Karpas-422 (cell line): Measurements from ENCODE around the gene SMARCD3. TPM values are rescaled to one million over a fixed set of nuclear protein-coding genes. Genes with fewer than 3 reads are reported as not detected.

ENCODE experiments used
- DNase-seq: peaks from one replicate; pipeline ENCODE4 v3.0.0-alpha.2; 2015
- H2AFZ ChIP-seq: fragments of 200-600 bp; sonication (generic); 2 replicates; pipeline ENCODE4 v1.6.1; 2014; ENCODE audit warnings: antibody characterized with exemption, low read length, mixed read lengths
- H3K27ac ChIP-seq: fragments of 200-600 bp; sonication (generic); 2 replicates; pipeline ENCODE4 v1.5.1; 2014; ENCODE audit warnings: mild to moderate bottlenecking, low read length, moderate library complexity
- H3K27me3 ChIP-seq: fragments of 200-600 bp; sonication (generic); 2 replicates; pipeline ENCODE4 v1.6.1; 2014; ENCODE audit warnings: low read length, mixed read lengths
- H3K36me3 ChIP-seq: fragments of 200-600 bp; sonication (generic); 2 replicates; pipeline ENCODE4 v1.6.1; 2014; ENCODE audit warnings: low read length, mixed read lengths; ENCODE audit not compliant: insufficient read depth
- H3K4me1 ChIP-seq: fragments of 200-600 bp; sonication (generic); 2 replicates; pipeline ENCODE4 v1.6.1; 2014; ENCODE audit warnings: mild to moderate bottlenecking, low read length, mixed read lengths
- H3K4me2 ChIP-seq: fragments of 200-600 bp; sonication (generic); 2 replicates; pipeline ENCODE4 v1.6.1; 2014; ENCODE audit warnings: low read length, low read depth, mild to moderate bottlenecking; ENCODE audit not compliant: poor library complexity, severe bottlenecking
- H3K4me3 ChIP-seq: fragments of 200-600 bp; sonication (generic); 2 replicates; pipeline ENCODE4 v1.5.1; 2014; ENCODE audit warnings: mild to moderate bottlenecking, antibody characterized with exemption, low read length, mixed read lengths
- H3K79me2 ChIP-seq: fragments of 200-600 bp; sonication (generic); 2 replicates; pipeline ENCODE4 v1.6.1; 2014; ENCODE audit warnings: mild to moderate bottlenecking, low read length, mixed read lengths
- H3K9ac ChIP-seq: fragments of 200-600 bp; sonication (generic); 2 replicates; pipeline ENCODE4 v1.6.0; 2014; ENCODE audit warnings: low read length
- H3K9me2 ChIP-seq: fragments of 200-600 bp; sonication (generic), shearing (Covaris generic); replicated peaks from 2 replicates; pipeline ENCODE4 v1.6.0; 2014; ENCODE audit warnings: mild to moderate bottlenecking, low read length, moderate library complexity; ENCODE audit not compliant: insufficient read depth
- H3K9me3 ChIP-seq: fragments of 300-700, 200-600 bp; sonication (generic); 2 replicates; pipeline ENCODE4 v1.6.1; 2014; ENCODE audit warnings: low read length, mixed read lengths
- H4K20me1 ChIP-seq: fragments of 200-600 bp; sonication (generic); 2 replicates; pipeline ENCODE4 v1.6.1; 2014; ENCODE audit warnings: mild to moderate bottlenecking, antibody characterized with exemption, low read length, low read depth; ENCODE audit not compliant: insufficient read depth
- total RNA-seq: library from RNA; depleted of rRNA; stranded (reverse); fragments of >200 nt; shearing (Covaris generic); gene quantifications from 2 replicates; pipeline ENCODE4 v1.2.3, GENCODE V29; 2014; ENCODE audit warnings: low replicate concordance; rRNA removed

The SMARCD3 gene
- total RNA-seq, 1 experiment from 2014 or later = 3.2 TPM

DNA sequence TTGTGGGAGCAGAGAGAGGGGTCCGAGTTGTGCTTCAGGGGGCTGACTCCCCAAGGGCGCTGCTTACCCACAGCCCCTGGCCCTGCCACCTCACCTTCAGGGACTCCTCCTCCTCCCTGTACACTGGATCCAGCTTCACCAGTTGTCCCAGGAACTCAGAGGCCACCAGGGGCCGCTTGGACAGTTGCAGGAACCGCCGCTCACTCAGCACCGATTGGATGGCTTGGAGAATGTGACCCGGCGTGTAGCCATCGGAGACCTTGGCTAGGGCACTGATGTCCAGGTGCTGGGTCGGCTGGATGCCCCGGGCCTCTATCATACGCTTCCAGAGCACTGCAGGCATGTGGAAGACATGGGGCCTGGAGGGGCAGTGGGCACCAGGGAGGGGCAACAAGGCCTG lies 57.0 kb downstream of the SMARCD3 start:
- Histone ChIP-seq H3K27ac (no peak overlapping the region), H3K4me3 (no peak overlapping the region), H3K4me2 (no peak overlapping the region), H3K36me3 (no peaks in the 10 kb centered on the region), H3K9ac (no peak overlapping the region), H3K79me2 (no peaks in the 10 kb centered on the region), H3K9me2 (no peaks in the 10 kb centered on the region), H3K4me1 (no peaks in the 10 kb centered on the region), H4K20me1 (no peaks in the 10 kb centered on the region), H3K9me3 (no peaks in the 10 kb centered on the region), H2AFZ (no peak overlapping the region), H3K27me3 (no peaks in the 10 kb centered on the region)
- DNase-seq = no peak

- no peaks in the 10 kb centered on the region for H3K4me1 ChIP-seq
- no peak overlapping the region for H3K27ac ChIP-seq
- H3K36me3 ChIP-seq = no peaks in the 10 kb centered on the region
- H4K20me1 ChIP-seq = no peaks in the 10 kb centered on the region
- no peak overlapping the region for H3K9ac ChIP-seq
- H3K79me2 ChIP-seq = no peaks in the 10 kb centered on the region
- H3K9me2 ChIP-seq = no peaks in the 10 kb centered on the region
- H3K9me3 ChIP-seq = no peaks in the 10 kb centered on the region
- no peak overlapping the region for H3K4me3 ChIP-seq
- no peak overlapping the region for H2AFZ ChIP-seq
- no peak for DNase-seq
- no peak overlapping the region for H3K4me2 ChIP-seq
- H3K27me3 ChIP-seq = no peaks in the 10 kb centered on the region
These were observed 59.5 kb downstream of the SMARCD3 start for GRCh38 chr7:151189038-151189437.

Other genes starting within 250 kb of the SMARCD3 start
- 0.78 and 1.6 TPM in 2 replicates for gene ATG9B, start 224.2 kb downstream of the SMARCD3 start, total RNA-seq
- gene ABCB8, start 220.2 kb downstream of the SMARCD3 start, total RNA-seq = 19.0 and 27.1 TPM in 2 replicates
- gene ASIC3, start 200.2 kb downstream of the SMARCD3 start, total RNA-seq = 4.5 and 6.2 TPM in 2 replicates
- 13.6 and 33.0 TPM in 2 replicates for gene CDK5, start 190.8 kb downstream of the SMARCD3 start, total RNA-seq
- 35.1 and 113 TPM in 2 replicates for gene SLC4A2, start 189.1 kb downstream of the SMARCD3 start, total RNA-seq
- gene FASTK, start 167.9 kb downstream of the SMARCD3 start, total RNA-seq = 48.8 and 127 TPM in 2 replicates
- 30.9 and 56.4 TPM in 2 replicates for gene TMUB1, start 165.2 kb downstream of the SMARCD3 start, total RNA-seq
- 0.18 and 1.6 TPM in 2 replicates for gene AGAP3, start 162.2 kb downstream of the SMARCD3 start, total RNA-seq
- not detected in 2 replicates for gene GBX1, start 81.0 kb downstream of the SMARCD3 start, total RNA-seq
- not detected in 2 replicates for gene ASB10, start 61.4 kb downstream of the SMARCD3 start, total RNA-seq
- gene H2BK1, start 38.2 kb downstream of the SMARCD3 start, total RNA-seq = not detected in 2 replicates
- gene ABCF2, start 21.5 kb downstream of the SMARCD3 start, total RNA-seq = 31.2 and 48.6 TPM in 2 replicates
- gene CHPF2, start 16.2 kb downstream of the SMARCD3 start, total RNA-seq = 24.7 and 33.2 TPM in 2 replicates
- 40.0 and 53.0 TPM in 2 replicates for gene NUB1, start 93.1 kb upstream of the SMARCD3 start, total RNA-seq
- not detected in 2 replicates for gene WDR86, start 161.3 kb upstream of the SMARCD3 start, total RNA-seq
- gene CRYGN, start 191.4 kb upstream of the SMARCD3 start, total RNA-seq = not detected in 2 replicates